ENCODE measurements around the gene NGEF. TPM values are rescaled to one million over a fixed set of nuclear protein-coding genes. Genes with fewer than 3 reads are reported as not detected.

Gene NGEF
- total RNA-seq, 1 experiment from 2014 or later: 1.9 TPM

DNA sequence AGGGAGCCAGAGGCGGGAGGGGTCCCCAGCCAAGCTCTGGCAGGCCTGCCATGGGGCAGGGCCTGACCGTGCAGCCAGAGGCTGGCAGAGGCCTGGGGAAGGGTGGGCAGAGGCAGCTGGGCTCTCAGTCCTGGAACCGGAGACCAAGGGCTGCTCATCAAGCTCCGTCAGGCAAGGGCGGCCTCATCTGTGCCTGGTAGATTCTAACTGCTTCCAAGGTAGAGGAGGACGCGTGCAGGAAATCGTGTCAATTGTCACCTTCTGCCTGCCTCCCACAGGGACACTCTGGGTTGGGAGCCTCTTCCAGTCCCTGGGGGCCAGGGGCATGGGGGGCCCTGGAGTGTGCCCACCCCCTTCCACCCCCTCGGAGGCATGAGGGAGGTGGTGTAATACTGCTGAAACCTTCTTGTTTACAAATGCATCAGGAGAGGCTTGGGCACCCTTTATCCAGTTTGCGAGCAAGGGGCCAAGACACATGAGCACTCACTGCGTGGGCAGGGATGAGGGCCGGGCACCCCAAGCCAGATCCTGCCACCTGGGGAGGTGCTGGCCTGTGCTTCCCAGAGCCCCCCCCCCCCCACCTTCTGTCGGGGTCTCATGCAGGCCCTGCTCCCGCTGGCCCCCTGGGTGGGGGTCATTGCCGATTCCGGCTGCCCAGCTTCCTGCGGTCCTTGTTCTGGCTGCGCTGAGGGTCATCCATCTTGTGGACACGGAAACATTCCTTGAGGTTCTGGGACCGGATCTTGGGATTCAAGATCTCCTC lies 134.0 kb downstream of the NGEF start:
- H3K56ac ChIP-seq (ENCODE audit: insufficient read length, low read depth, low read length): no peak overlapping the region
- no peak overlapping the region for H3K4me2 ChIP-seq (ENCODE audit: insufficient read depth, insufficient read length, low read length)
- H3K18ac ChIP-seq (ENCODE audit: insufficient read length, low read depth, low read length): no peak overlapping the region
- H3K79me1 ChIP-seq (ENCODE audit: insufficient read depth, low read depth, low read length, poor library complexity, severe bottlenecking): no peaks in the 10 kb centered on the region
- no peak overlapping the region for H2BK5ac ChIP-seq (ENCODE audit: insufficient read length, low read length)
- no peaks in the 10 kb centered on the region; a peak in 1 of 5 replicates for H3K9me3 Mint-ChIP-seq
- no peaks in the 10 kb centered on the region for H3K4me1 ChIP-seq (ENCODE audit: insufficient read depth, low read length)
- no peak overlapping the region for H3K4me3 Mint-ChIP-seq
- peaks cover 0 to 3% of the 10 kb centered on the region in 2 experiments; a peak in 1 of 4 replicates for H3K4me1 Mint-ChIP-seq
- no peak overlapping the region for H3K4ac ChIP-seq (ENCODE audit: low read depth, low read length)
- no peak overlapping the region for H3K23ac ChIP-seq (ENCODE audit: insufficient read length, low read depth, low read length)
- no peak overlapping the region for H2BK12ac ChIP-seq (ENCODE audit: insufficient read length, low read depth, low read length)
- H2AK5ac ChIP-seq (ENCODE audit: insufficient read length, low read length): no peak overlapping the region
- WGBS (ENCODE audit: extremely low coverage, insufficient read length, low lambda C conversion rate): no CpG with 5 or more reads among the region's 20 CpGs
- H4K20me1 ChIP-seq (ENCODE audit: control insufficient read depth, insufficient read depth, insufficient read length): no peaks in the 10 kb centered on the region
- peaks cover 8% of the 10 kb centered on the region; the same call in 1 of the 2 replicates for H3K27me3 ChIP-seq (ENCODE audit: insufficient read depth, low read length)
- no peak overlapping the region for H3T11ph ChIP-seq (ENCODE audit: low read length)
- peaks cover 33% of the 10 kb centered on the region for H3K27me3 Mint-ChIP-seq (ENCODE audit: low read depth)
- TF ChIP-seq, protein P1, sequence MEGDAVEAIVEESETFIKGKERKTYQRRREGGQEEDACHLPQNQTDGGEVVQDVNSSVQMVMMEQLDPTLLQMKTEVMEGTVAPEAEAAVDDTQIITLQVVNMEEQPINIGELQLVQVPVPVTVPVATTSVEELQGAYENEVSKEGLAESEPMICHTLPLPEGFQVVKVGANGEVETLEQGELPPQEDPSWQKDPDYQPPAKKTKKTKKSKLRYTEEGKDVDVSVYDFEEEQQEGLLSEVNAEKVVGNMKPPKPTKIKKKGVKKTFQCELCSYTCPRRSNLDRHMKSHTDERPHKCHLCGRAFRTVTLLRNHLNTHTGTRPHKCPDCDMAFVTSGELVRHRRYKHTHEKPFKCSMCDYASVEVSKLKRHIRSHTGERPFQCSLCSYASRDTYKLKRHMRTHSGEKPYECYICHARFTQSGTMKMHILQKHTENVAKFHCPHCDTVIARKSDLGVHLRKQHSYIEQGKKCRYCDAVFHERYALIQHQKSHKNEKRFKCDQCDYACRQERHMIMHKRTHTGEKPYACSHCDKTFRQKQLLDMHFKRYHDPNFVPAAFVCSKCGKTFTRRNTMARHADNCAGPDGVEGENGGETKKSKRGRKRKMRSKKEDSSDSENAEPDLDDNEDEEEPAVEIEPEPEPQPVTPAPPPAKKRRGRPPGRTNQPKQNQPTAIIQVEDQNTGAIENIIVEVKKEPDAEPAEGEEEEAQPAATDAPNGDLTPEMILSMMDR (conservative IDR thresholded peaks at IDR 0.05): no peak
- H2BK15ac ChIP-seq (ENCODE audit: low read depth, low read length): no peak overlapping the region
- no peak overlapping the region for H3K14ac ChIP-seq (ENCODE audit: insufficient read depth, low read length)
- no peak overlapping the region for H2BK120ac ChIP-seq (ENCODE audit: low read depth, low read length, poor library complexity, severe bottlenecking)
- peaks cover 7% of the 10 kb centered on the region for H3K23me2 ChIP-seq (ENCODE audit: insufficient read length, low read depth, low read length, poor library complexity, severe bottlenecking)
- H3K9ac ChIP-seq (ENCODE audit: extremely low read depth, insufficient read length, low read length): no peak overlapping the region
- no peaks in the 10 kb centered on the region for H3K9me3 ChIP-seq (ENCODE audit: control insufficient read depth, low read depth, low read length)
- no peak overlapping the region for H2BK20ac ChIP-seq (ENCODE audit: low read depth, low read length, poor library complexity, severe bottlenecking)
- no peak for DNase-seq
- H3K27ac Mint-ChIP-seq: no peak overlapping the region
- no peaks in the 10 kb centered on the region for H3K79me2 ChIP-seq (ENCODE audit: insufficient read depth, low read length)
- H4K5ac ChIP-seq (ENCODE audit: insufficient read length, low read depth, low read length): no peak overlapping the region
- no peak overlapping the region for H4K8ac ChIP-seq (replicated peaks; ENCODE audit: insufficient read length, low read depth, low read length)
- H4K91ac ChIP-seq (ENCODE audit: insufficient read length, low read depth, low read length): no peak overlapping the region
- no peak overlapping the region for H2AFZ ChIP-seq (ENCODE audit: low read length)
- no peaks in the 10 kb centered on the region; a peak in 2 of 7 replicates for H3K36me3 Mint-ChIP-seq (ENCODE audit: insufficient read depth in 1 of 3, low read depth in 3 of 3)
- no peak overlapping the region for H3K27ac ChIP-seq (ENCODE audit: insufficient read length, low read depth, low read length)

Data from H9 (cell line).